Caco-2 (cell line): ENCODE data around the gene WFS1. TPM values are rescaled to one million over a fixed set of nuclear protein-coding genes. Genes with fewer than 3 reads are reported as not detected.

Experiments used
- BruUV-seq: library from RNA; stranded (reverse); fragments of 400-500 nt; replicated peaks from 2 replicates; lab custom pipeline; 2021; lab: Mats Ljungman, UMichigan
- CTCF ChIA-PET: fragments of 300-600 bp; sonication (Branson Sonifier 250); formaldehyde crosslinking; loops from one replicate; lab custom pipeline; 2022; ENCODE audit warnings: antibody characterized with exemption; lab: Charles Lee
- POLR2A ChIA-PET: fragments of 300-600 bp; sonication (Branson Sonifier 250); formaldehyde crosslinking; loops from one replicate; lab custom pipeline; 2022; ENCODE audit warnings: antibody characterized with exemption; lab: Charles Lee
- DNase-seq, 2 experiments: peaks; one replicate each; pipeline versions ENCODE4 v3.0.0 to v3.0.0-alpha.2; 2020 to 2022
- H3K27me3 ChIP-seq: replicated peaks from 2 replicates; pipeline ENCODE4 v1.6.0; 2011; ENCODE audit warnings: low read length; ENCODE audit not compliant: control insufficient read depth, insufficient read depth
- H3K36me3 ChIP-seq: 2 replicates; pipeline ENCODE4 v1.5.1; 2011; ENCODE audit warnings: low read length; ENCODE audit not compliant: control insufficient read depth, insufficient read depth
- H3K4me1 ChIP-seq: fragments of 250-450 bp; sonication (Bioruptor Pico); 2 replicates; pipeline ENCODE4 v1.5.1; 2020; ENCODE audit warnings: mild to moderate bottlenecking
- H3K4me3 ChIP-seq: 2 replicates; pipeline ENCODE4 v1.5.1; 2011; ENCODE audit warnings: low read depth, mild to moderate bottlenecking, control low read depth, low read length
- H3K9me3 ChIP-seq: fragments of 250-450 bp; sonication (Bioruptor Pico); 2 replicates; pipeline ENCODE4 v1.5.1; 2020; ENCODE audit warnings: mild to moderate bottlenecking, moderate library complexity
- H3K27ac Mint-ChIP-seq: one replicate; pipeline ENCODE4 v1.8.0; 2022; ENCODE audit warnings: mixed read lengths; ENCODE audit not compliant: unreplicated experiment
- H3K27me3 Mint-ChIP-seq: one replicate; pipeline ENCODE4 v1.8.0; 2022; ENCODE audit warnings: mixed read lengths; ENCODE audit not compliant: insufficient read depth, unreplicated experiment
- H3K36me3 Mint-ChIP-seq: one replicate; pipeline ENCODE4 v1.8.0; 2022; ENCODE audit warnings: mild to moderate bottlenecking, mixed read lengths; ENCODE audit not compliant: insufficient read depth, unreplicated experiment
- H3K4me1 Mint-ChIP-seq: one replicate; pipeline ENCODE4 v1.8.0; 2022; ENCODE audit warnings: low read depth, mixed read lengths; ENCODE audit not compliant: unreplicated experiment
- H3K4me3 Mint-ChIP-seq: one replicate; pipeline ENCODE4 v1.8.0; 2022; ENCODE audit warnings: mild to moderate bottlenecking, moderate library complexity, mixed read lengths; ENCODE audit not compliant: unreplicated experiment
- H3K9me3 Mint-ChIP-seq: one replicate; pipeline ENCODE4 v1.8.0; 2022; ENCODE audit warnings: mixed read lengths; ENCODE audit not compliant: unreplicated experiment
- CTCF ChIP-seq, 2 experiments: fragments of 200-600 bp in 1 of 2; IDR thresholded peaks; 1 replicate in 1 of 2; 2 replicates in 1 of 2; pipeline versions ENCODE4 v1.5.1 to v1.8.0; 2011 to 2022; ENCODE audit warnings: antibody characterized with exemption in 1 of 2, control low read depth in 1 of 2, inconsistent platforms in 1 of 2, low read depth in 1 of 2, low read length in 1 of 2, mild to moderate bottlenecking in 1 of 2, moderate library complexity in 1 of 2; ENCODE audit not compliant: insufficient read depth in 1 of 2, severe bottlenecking in 1 of 2, unreplicated experiment in 1 of 2
- intact Hi-C: fragments of 100-400 bp; cut with micrococcal nuclease; formaldehyde crosslinking; loops from one replicate; pipeline ENCODE4 v1.10.0; 2022; ENCODE audit not compliant: unreplicated experiment
- total RNA-seq: library from RNA; stranded (reverse); gene quantifications from 2 replicates; pipeline ENCODE4 v1.2.3, GENCODE V29; 2022

WFS1 gene
- total RNA-seq, 1 experiment from 2014 or later, result 24.9 TPM

DNA sequence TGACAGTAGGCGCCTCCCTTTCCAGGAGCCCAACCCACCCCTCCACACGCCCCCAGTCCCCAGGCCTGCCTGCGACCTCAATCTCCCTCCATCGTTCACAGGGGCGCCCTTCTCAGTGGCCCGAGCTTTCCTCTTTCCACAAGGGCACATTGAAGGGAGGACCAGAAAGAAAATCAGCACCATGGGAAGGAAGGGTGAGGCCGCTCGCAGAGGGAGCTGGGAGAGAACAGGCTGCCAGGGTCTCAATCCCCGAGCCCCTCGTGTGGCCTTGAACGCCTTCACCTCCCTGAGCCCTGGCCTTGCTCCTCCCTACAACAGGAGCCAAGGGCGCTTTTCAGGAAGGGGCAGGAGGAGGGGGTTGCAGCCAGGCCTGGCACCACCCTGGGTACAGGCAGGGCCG, 66.5 kb downstream of the WFS1 start:
- intact Hi-C loops, result no loop called here
- H3K27ac Mint-ChIP-seq, result no peak overlapping the region
- no peak for DNase-seq
- H3K4me1 ChIP-seq, result no peaks in the 10 kb centered on the region
- CTCF ChIA-PET, result no interaction called here
- H3K4me3 Mint-ChIP-seq, result no peak overlapping the region
- peaks cover 15% of the 10 kb centered on the region for H3K27me3 Mint-ChIP-seq
- H3K4me3 ChIP-seq, result no peak overlapping the region
- H3K9me3 ChIP-seq, result no peaks in the 10 kb centered on the region
- no peaks in the 10 kb centered on the region for H3K9me3 Mint-ChIP-seq
- TF ChIP-seq CTCF (IDR thresholded peaks at IDR 0.05; ENCODE audit: insufficient read depth in 1 of 2, low read depth in 1 of 2, low read length in 1 of 2, severe bottlenecking in 1 of 2, unreplicated experiment in 1 of 2), result no peak
- H3K4me1 Mint-ChIP-seq, result no peaks in the 10 kb centered on the region
- no peaks in the 10 kb centered on the region; the same call in 1 of the 2 replicates for H3K27me3 ChIP-seq
- H3K36me3 ChIP-seq, result no peaks in the 10 kb centered on the region
- no peaks in the 10 kb centered on the region for H3K36me3 Mint-ChIP-seq
- BruUV-seq, result no TSS peak
- POLR2A ChIA-PET, result no interaction called here

GRCh38 chr4:6337331-6337935, 67.8 kb downstream of the WFS1 start:
- Mint-ChIP-seq H3K9me3 (no peaks in the 10 kb centered on the region), H3K27me3 (peaks cover 19% of the 10 kb centered on the region), H3K4me3 (no peak overlapping the region), H3K4me1 (no peaks in the 10 kb centered on the region), H3K27ac (no peak overlapping the region), H3K36me3 (no peaks in the 10 kb centered on the region)
- intact Hi-C loops, result no loop called here
- Histone ChIP-seq H3K36me3 (no peaks in the 10 kb centered on the region), H3K4me1 (no peaks in the 10 kb centered on the region), H3K27me3 (no peaks in the 10 kb centered on the region; the same call in 1 of the 2 replicates), H3K9me3 (no peaks in the 10 kb centered on the region), H3K4me3 (no peak overlapping the region)
- CTCF ChIA-PET, result no interaction called here
- POLR2A ChIA-PET, result no interaction called here
- TF ChIP-seq CTCF (IDR thresholded peaks at IDR 0.05; ENCODE audit: insufficient read depth in 1 of 2, low read depth in 1 of 2, low read length in 1 of 2, severe bottlenecking in 1 of 2, unreplicated experiment in 1 of 2), result no peak
- no TSS peak for BruUV-seq
- DNase-seq, result no peak

GRCh38 chr4:6338175-6338950, 68.7 kb downstream of the WFS1 start:
- H3K4me3 Mint-ChIP-seq, result no peak overlapping the region
- Histone ChIP-seq H3K27me3 (no peaks in the 10 kb centered on the region; the same call in 1 of the 2 replicates), H3K36me3 (no peaks in the 10 kb centered on the region), H3K4me1 (no peaks in the 10 kb centered on the region), H3K9me3 (no peaks in the 10 kb centered on the region), H3K4me3 (no peak overlapping the region)
- intact Hi-C loops, result no loop called here
- H3K27ac Mint-ChIP-seq, result no peak overlapping the region
- peaks cover 22% of the 10 kb centered on the region for H3K27me3 Mint-ChIP-seq
- no peaks in the 10 kb centered on the region for H3K4me1 Mint-ChIP-seq
- no TSS peak for BruUV-seq
- no peaks in the 10 kb centered on the region for H3K36me3 Mint-ChIP-seq
- TF ChIP-seq CTCF (IDR thresholded peaks at IDR 0.05; ENCODE audit: insufficient read depth in 1 of 2, low read depth in 1 of 2, low read length in 1 of 2, severe bottlenecking in 1 of 2, unreplicated experiment in 1 of 2), result no peak
- no peaks in the 10 kb centered on the region for H3K9me3 Mint-ChIP-seq
- CTCF ChIA-PET, result no interaction called here
- no peak for DNase-seq
- POLR2A ChIA-PET, result no interaction called here
